Astrocyte (in vitro differentiated cells and primary cell): ENCODE results near the gene LYST. TPM values are rescaled to one million over a fixed set of nuclear protein-coding genes. Genes with fewer than 3 reads are reported as not detected.

Experiments
- DNase-seq: peaks from one replicate; pipeline ENCODE4 v3.0.0-alpha.2; 2010; ENCODE audit warnings: low read depth
- FAIRE-seq: peaks from 2 replicates; lab custom pipeline; 2011; peaks lifted over from hg19 to GRCh38; lab: Jason Lieb, UNC
- H2AFZ ChIP-seq: 2 replicates; pipeline ENCODE4 v1.6.0; 2012; ENCODE audit warnings: low read depth, low read length, inconsistent platforms
- H3K27ac ChIP-seq: 2 replicates; pipeline ENCODE4 v1.5.1; 2011; ENCODE audit warnings: low read depth, low read length, inconsistent platforms
- H3K27me3 ChIP-seq: 2 replicates; pipeline ENCODE4 v1.6.0; 2011; ENCODE audit warnings: low read length, inconsistent platforms; ENCODE audit not compliant: insufficient read depth
- H3K36me3 ChIP-seq: 2 replicates; pipeline ENCODE4 v1.5.1; 2011; ENCODE audit warnings: low read length, inconsistent platforms; ENCODE audit not compliant: insufficient read depth
- H3K4me1 ChIP-seq: 2 replicates; pipeline ENCODE4 v1.5.1; 2011; ENCODE audit warnings: low read length, inconsistent platforms; ENCODE audit not compliant: insufficient read depth
- H3K4me2 ChIP-seq: 2 replicates; pipeline ENCODE4 v1.6.0; 2012; ENCODE audit warnings: low read length, inconsistent platforms
- H3K4me3 ChIP-seq: 2 replicates; pipeline ENCODE4 v1.5.1; 2011; ENCODE audit warnings: low read depth, mild to moderate bottlenecking, low read length, inconsistent platforms; ENCODE audit not compliant: insufficient read depth
- H3K79me2 ChIP-seq: 2 replicates; pipeline ENCODE4 v1.6.0; 2012; ENCODE audit warnings: mild to moderate bottlenecking, low read length, inconsistent platforms; ENCODE audit not compliant: insufficient read depth
- H3K9ac ChIP-seq: 2 replicates; pipeline ENCODE4 v1.6.0; 2012; ENCODE audit warnings: mild to moderate bottlenecking, low read length, inconsistent platforms
- H3K9me3 ChIP-seq: 2 replicates; pipeline ENCODE4 v1.5.1; 2012; ENCODE audit warnings: low read depth, mild to moderate bottlenecking, low read length, inconsistent platforms; ENCODE audit not compliant: insufficient read depth
- H4K20me1 ChIP-seq: 2 replicates; pipeline ENCODE4 v1.6.0; 2012; ENCODE audit warnings: low read length, inconsistent platforms; ENCODE audit not compliant: insufficient read depth
- H3K27ac Mint-ChIP-seq: one replicate; pipeline ENCODE4 v1.8.0; 2021; ENCODE audit warnings: mild to moderate bottlenecking, mixed read lengths; ENCODE audit not compliant: unreplicated experiment
- H3K27me3 Mint-ChIP-seq: one replicate; pipeline ENCODE4 v1.8.0; 2021; ENCODE audit warnings: low read depth, mixed read lengths; ENCODE audit not compliant: unreplicated experiment
- H3K36me3 Mint-ChIP-seq: one replicate; pipeline ENCODE4 v1.8.0; 2021; ENCODE audit warnings: low read depth, mixed read lengths; ENCODE audit not compliant: unreplicated experiment
- H3K4me1 Mint-ChIP-seq: one replicate; pipeline ENCODE4 v1.8.0; 2021; ENCODE audit warnings: low read depth, mixed read lengths; ENCODE audit not compliant: unreplicated experiment
- H3K4me3 Mint-ChIP-seq: one replicate; pipeline ENCODE4 v1.8.0; 2021; ENCODE audit warnings: mild to moderate bottlenecking, moderate library complexity, mixed read lengths; ENCODE audit not compliant: unreplicated experiment
- H3K9me3 Mint-ChIP-seq: one replicate; pipeline ENCODE4 v1.8.0; 2021; ENCODE audit warnings: mild to moderate bottlenecking, mixed read lengths; ENCODE audit not compliant: unreplicated experiment
- EZH2 ChIP-seq: IDR thresholded peaks from 2 replicates; pipeline ENCODE4 v1.6.1; 2012; ENCODE audit warnings: mild to moderate bottlenecking, low read length, inconsistent platforms; ENCODE audit not compliant: insufficient read depth
- total RNA-seq: library from RNA; stranded (reverse); gene quantifications from 2 replicates; pipeline ENCODE4 v1.2.1, GENCODE V29; 2021
- TF ChIP-seq, protein P1 (sequence below): IDR thresholded peaks from 2 replicates; pipeline ENCODE4 v1.5.1; 2011; ENCODE audit warnings: low read depth, mild to moderate bottlenecking, inconsistent platforms, low read length, moderate library complexity; ENCODE audit not compliant: insufficient read depth

Gene LYST
- total RNA-seq, 1 donor from 2014 or later, result 15.7 TPM

DNA sequence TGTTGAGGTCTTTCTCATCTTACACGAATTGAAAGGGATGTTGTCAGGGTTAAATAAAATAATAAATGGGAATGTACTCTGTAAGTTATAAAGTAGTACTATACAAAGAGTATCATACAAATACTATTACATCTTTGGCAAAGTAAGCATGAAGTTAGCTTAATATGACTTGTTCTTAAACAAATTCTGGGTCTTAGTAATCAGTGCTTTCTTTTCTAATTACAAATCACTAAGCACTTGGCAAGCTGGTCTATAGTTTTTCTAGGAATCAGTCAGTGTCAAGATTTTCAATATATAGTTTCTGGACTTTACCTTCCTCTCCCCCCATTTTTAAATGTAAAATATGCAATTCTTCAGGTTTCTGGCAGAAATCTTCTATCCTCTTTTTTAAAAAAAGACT is 6.9 kb downstream of the LYST start:
- Mint-ChIP-seq H3K4me1 (peaks cover 10% of the 10 kb centered on the region), H3K27ac (no peak overlapping the region), H3K9me3 (no peaks in the 10 kb centered on the region), H3K36me3 (peaks cover 1% of the 10 kb centered on the region), H3K27me3 (peaks cover 1% of the 10 kb centered on the region), H3K4me3 (no peak overlapping the region)
- H3K4me1 ChIP-seq, result peaks cover 7% of the 10 kb centered on the region
- H4K20me1 ChIP-seq, result peaks cover 6% of the 10 kb centered on the region
- no peaks in the 10 kb centered on the region for H3K9me3 ChIP-seq
- H3K79me2 ChIP-seq, result peaks cover 26% of the 10 kb centered on the region
- H3K9ac ChIP-seq, result no peak overlapping the region
- H3K4me3 ChIP-seq, result no peak overlapping the region
- H3K4me2 ChIP-seq, result no peak overlapping the region
- no peak overlapping the region for H2AFZ ChIP-seq
- TF ChIP-seq EZH2, result no peak
- TF ChIP-seq, protein P1, sequence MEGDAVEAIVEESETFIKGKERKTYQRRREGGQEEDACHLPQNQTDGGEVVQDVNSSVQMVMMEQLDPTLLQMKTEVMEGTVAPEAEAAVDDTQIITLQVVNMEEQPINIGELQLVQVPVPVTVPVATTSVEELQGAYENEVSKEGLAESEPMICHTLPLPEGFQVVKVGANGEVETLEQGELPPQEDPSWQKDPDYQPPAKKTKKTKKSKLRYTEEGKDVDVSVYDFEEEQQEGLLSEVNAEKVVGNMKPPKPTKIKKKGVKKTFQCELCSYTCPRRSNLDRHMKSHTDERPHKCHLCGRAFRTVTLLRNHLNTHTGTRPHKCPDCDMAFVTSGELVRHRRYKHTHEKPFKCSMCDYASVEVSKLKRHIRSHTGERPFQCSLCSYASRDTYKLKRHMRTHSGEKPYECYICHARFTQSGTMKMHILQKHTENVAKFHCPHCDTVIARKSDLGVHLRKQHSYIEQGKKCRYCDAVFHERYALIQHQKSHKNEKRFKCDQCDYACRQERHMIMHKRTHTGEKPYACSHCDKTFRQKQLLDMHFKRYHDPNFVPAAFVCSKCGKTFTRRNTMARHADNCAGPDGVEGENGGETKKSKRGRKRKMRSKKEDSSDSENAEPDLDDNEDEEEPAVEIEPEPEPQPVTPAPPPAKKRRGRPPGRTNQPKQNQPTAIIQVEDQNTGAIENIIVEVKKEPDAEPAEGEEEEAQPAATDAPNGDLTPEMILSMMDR, result no peak
- no peak overlapping the region for H3K27ac ChIP-seq
- DNase-seq (no peak), FAIRE-seq (no peak)
- H3K27me3 ChIP-seq, result no peaks in the 10 kb centered on the region
- H3K36me3 ChIP-seq, result no peaks in the 10 kb centered on the region

DNA sequence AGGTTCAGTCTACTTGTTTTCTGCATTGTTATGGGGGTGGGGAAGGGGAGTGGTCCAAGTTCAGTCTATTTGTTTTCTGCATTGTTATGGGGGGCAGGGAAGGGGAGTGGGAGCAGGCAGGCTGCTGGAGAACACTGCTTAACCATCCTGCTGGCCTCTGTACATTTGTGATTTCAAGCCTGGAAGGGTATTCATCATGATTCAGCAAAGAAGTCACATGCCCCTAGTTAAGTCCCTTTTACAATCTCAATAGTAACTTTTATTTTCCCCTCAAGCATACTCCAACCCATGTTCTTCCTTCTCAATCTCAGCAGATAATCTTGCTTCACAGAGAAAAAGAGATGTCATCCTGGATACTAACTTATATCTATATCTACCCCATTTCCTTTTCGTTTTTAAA is 7.9 kb downstream of the LYST start:
- H3K27me3 ChIP-seq, result no peaks in the 10 kb centered on the region
- Mint-ChIP-seq H3K27ac (no peak overlapping the region), H3K4me1 (peaks cover 8% of the 10 kb centered on the region), H3K27me3 (no peaks in the 10 kb centered on the region), H3K36me3 (peaks cover 1% of the 10 kb centered on the region), H3K9me3 (no peaks in the 10 kb centered on the region), H3K4me3 (no peak overlapping the region)
- no peaks in the 10 kb centered on the region for H3K9me3 ChIP-seq
- H3K36me3 ChIP-seq, result no peaks in the 10 kb centered on the region
- H3K4me2 ChIP-seq, result no peak overlapping the region
- H4K20me1 ChIP-seq, result no peaks in the 10 kb centered on the region
- no peak overlapping the region for H3K4me3 ChIP-seq
- peaks cover 23% of the 10 kb centered on the region for H3K79me2 ChIP-seq
- TF ChIP-seq, protein P1, result no peak
- no peak for TF ChIP-seq EZH2
- no peak for FAIRE-seq
- H3K9ac ChIP-seq, result no peak overlapping the region
- no peak overlapping the region for H2AFZ ChIP-seq
- peaks cover 7% of the 10 kb centered on the region for H3K4me1 ChIP-seq
- no peak overlapping the region for H3K27ac ChIP-seq
- DNase-seq, result no peak

DNA sequence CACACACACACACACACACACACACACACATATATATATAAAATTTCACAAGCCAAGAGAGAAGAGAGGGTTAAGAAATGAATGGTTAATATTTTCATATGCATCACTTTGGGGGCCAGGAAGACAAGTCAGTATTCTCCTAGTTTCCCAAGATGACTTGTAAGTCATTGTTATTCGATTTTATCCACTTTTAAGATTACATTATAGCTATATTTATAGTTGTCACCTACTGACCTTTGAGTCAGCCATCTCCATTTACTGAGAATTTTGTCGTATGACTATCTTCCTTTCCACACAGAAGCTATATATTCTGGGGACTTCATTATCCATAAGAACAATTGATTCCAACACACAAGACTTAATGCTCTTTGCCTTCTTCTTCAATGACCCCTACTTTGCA is 8.9 kb downstream of the LYST start:
- Histone ChIP-seq H2AFZ (no peak overlapping the region), H3K4me1 (peaks cover 2% of the 10 kb centered on the region), H3K27me3 (no peaks in the 10 kb centered on the region), H3K4me3 (no peak overlapping the region), H3K4me2 (no peak overlapping the region), H3K9me3 (no peaks in the 10 kb centered on the region), H3K27ac (no peak overlapping the region), H4K20me1 (no peaks in the 10 kb centered on the region), H3K79me2 (peaks cover 18% of the 10 kb centered on the region), H3K36me3 (no peaks in the 10 kb centered on the region), H3K9ac (no peak overlapping the region)
- Mint-ChIP-seq H3K4me1 (peaks cover 8% of the 10 kb centered on the region), H3K27ac (no peak overlapping the region), H3K27me3 (no peaks in the 10 kb centered on the region), H3K9me3 (no peaks in the 10 kb centered on the region), H3K4me3 (no peak overlapping the region), H3K36me3 (peaks cover 1% of the 10 kb centered on the region)
- TF ChIP-seq EZH2, result no peak
- TF ChIP-seq, protein P1, result no peak
- FAIRE-seq (peak; percentile 54), DNase-seq (no peak)
